ENCODE data around the gene STARD9. TPM values are rescaled to one million over a fixed set of nuclear protein-coding genes. Genes with fewer than 3 reads are reported as not detected.

The STARD9 gene
- total and polyA plus RNA-seq, 2 experiments from 2014 or later = 1.8 to 6.2 TPM

- H3K4me2 ChIP-seq = no peak overlapping the region
- H3K79me2 ChIP-seq (replicated peaks; ENCODE audit: insufficient read depth) = no peaks in the 10 kb centered on the region
- Mint-ChIP-seq H3K36me3 (ENCODE audit: low read depth) (peaks cover 24% of the 10 kb centered on the region), H3K27me3 (ENCODE audit: insufficient read depth, low read depth, poor library complexity) (no peaks in the 10 kb centered on the region), H3K9me3 (no peaks in the 10 kb centered on the region), H3K4me1 (no peaks in the 10 kb centered on the region), H3K27ac (no peak overlapping the region), H3K4me3 (no peak overlapping the region)
- H3K4me3 ChIP-seq = no peak overlapping the region
- no peak overlapping the region for H3K27ac ChIP-seq (ENCODE audit: low read depth)
- no peak for DNase-seq (ENCODE audit: low spot score)
- no peaks in the 10 kb centered on the region; the same call in 1 of the 2 replicates for H4K20me1 ChIP-seq (replicated peaks; ENCODE audit: insufficient read depth)
- no peak for TF ChIP-seq EZH2 (IDR thresholded peaks at IDR 0.05; ENCODE audit: low read depth, unreplicated experiment)
- TF ChIP-seq POLR2AphosphoS5 (IDR thresholded peaks at IDR 0.05; ENCODE audit: low read depth) = no peak
- no peak for TF ChIP-seq ETS1 (IDR thresholded peaks at IDR 0.05)
- no peak for TF ChIP-seq EZH2phosphoT487 (IDR thresholded peaks at IDR 0.05; ENCODE audit: unreplicated experiment)
- no peak for TF ChIP-seq STAT1 (IDR thresholded peaks at IDR 0.05; ENCODE audit: unreplicated experiment)
- TF ChIP-seq, protein P1, sequence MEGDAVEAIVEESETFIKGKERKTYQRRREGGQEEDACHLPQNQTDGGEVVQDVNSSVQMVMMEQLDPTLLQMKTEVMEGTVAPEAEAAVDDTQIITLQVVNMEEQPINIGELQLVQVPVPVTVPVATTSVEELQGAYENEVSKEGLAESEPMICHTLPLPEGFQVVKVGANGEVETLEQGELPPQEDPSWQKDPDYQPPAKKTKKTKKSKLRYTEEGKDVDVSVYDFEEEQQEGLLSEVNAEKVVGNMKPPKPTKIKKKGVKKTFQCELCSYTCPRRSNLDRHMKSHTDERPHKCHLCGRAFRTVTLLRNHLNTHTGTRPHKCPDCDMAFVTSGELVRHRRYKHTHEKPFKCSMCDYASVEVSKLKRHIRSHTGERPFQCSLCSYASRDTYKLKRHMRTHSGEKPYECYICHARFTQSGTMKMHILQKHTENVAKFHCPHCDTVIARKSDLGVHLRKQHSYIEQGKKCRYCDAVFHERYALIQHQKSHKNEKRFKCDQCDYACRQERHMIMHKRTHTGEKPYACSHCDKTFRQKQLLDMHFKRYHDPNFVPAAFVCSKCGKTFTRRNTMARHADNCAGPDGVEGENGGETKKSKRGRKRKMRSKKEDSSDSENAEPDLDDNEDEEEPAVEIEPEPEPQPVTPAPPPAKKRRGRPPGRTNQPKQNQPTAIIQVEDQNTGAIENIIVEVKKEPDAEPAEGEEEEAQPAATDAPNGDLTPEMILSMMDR (conservative IDR thresholded peaks at IDR 0.05; ENCODE audit: low read depth in 2 of 2) = no peak
- TF ChIP-seq CREB1 (CRISPR knock-in tag; IDR thresholded peaks at IDR 0.05; ENCODE audit: low read depth) = no peak
- TF ChIP-seq ZNF114 (CRISPR knock-in tag; IDR thresholded peaks at IDR 0.05) = no peak
- TF ChIP-seq ZNF331 (CRISPR knock-in tag; IDR thresholded peaks at IDR 0.05; ENCODE audit: low read depth) = no peak
- no peak for TF ChIP-seq NANOG (IDR thresholded peaks at IDR 0.05; ENCODE audit: borderline replicate concordance)
- no peak for TF ChIP-seq ZNF462 (CRISPR knock-in tag; IDR thresholded peaks at IDR 0.05)
- no peak for TF ChIP-seq REST (IDR thresholded peaks at IDR 0.05; ENCODE audit: unreplicated experiment)
- TF ChIP-seq JUNB (IDR thresholded peaks at IDR 0.05; ENCODE audit: unreplicated experiment) = no peak
- no peaks in the 10 kb centered on the region for H3K4me1 ChIP-seq (ENCODE audit: insufficient read depth)
- no peaks in the 10 kb centered on the region for H3K27me3 ChIP-seq (ENCODE audit: insufficient read depth)
- H3K36me3 ChIP-seq (ENCODE audit: insufficient read depth) = peaks cover 24% of the 10 kb centered on the region
- H2AFZ ChIP-seq = no peak overlapping the region
- no peak for ATAC-seq
- 0 out of 2 replicates have a peak, but pooled peaks cover 4% of the 10 kb centered on the region for H3K9me2 ChIP-seq (ENCODE audit: insufficient read depth)
- H3F3A ChIP-seq (replicated peaks; ENCODE audit: low read depth) = no peaks in the 10 kb centered on the region
These were observed 46.4 kb upstream of the STARD9 start for GRCh38 chr15:42528970-42529369.

Measured in GM23338 (cell line).